Chondrocyte (in vitro differentiated cells): Measurements from ENCODE around the gene MAP2K5. TPM values are rescaled to one million over a fixed set of nuclear protein-coding genes. Genes with fewer than 3 reads are reported as not detected.

Experiments used
- DNase-seq: peaks from one replicate; pipeline ENCODE4 v3.0.0; 2021; ENCODE audit warnings: mixed read lengths, low spot score
- H3K27ac Mint-ChIP-seq: one replicate; pipeline ENCODE4 v1.8.0; 2021; ENCODE audit warnings: mild to moderate bottlenecking, moderate library complexity, mixed read lengths; ENCODE audit not compliant: unreplicated experiment
- H3K27me3 Mint-ChIP-seq: 2 replicates; pipeline ENCODE4 v1.8.0; 2021; ENCODE audit warnings: low read depth, mixed read lengths
- H3K36me3 Mint-ChIP-seq: 2 replicates; pipeline ENCODE4 v1.8.0; 2021; ENCODE audit warnings: low read depth, mixed read lengths
- H3K4me1 Mint-ChIP-seq: 2 replicates; pipeline ENCODE4 v1.8.0; 2021; ENCODE audit warnings: low read depth, mild to moderate bottlenecking, mixed read lengths
- H3K4me3 Mint-ChIP-seq: one replicate; pipeline ENCODE4 v1.8.0; 2021; ENCODE audit warnings: mild to moderate bottlenecking, moderate library complexity, mixed read lengths; ENCODE audit not compliant: unreplicated experiment
- H3K9me3 Mint-ChIP-seq: 2 replicates; pipeline ENCODE4 v1.8.0; 2021; ENCODE audit warnings: low read depth, mixed read lengths
- long read RNA-seq: library from polyadenylated mRNA; stranded (forward); transcript quantifications from one replicate; pipeline ENCODE4 v2.0.0, GENCODE V29; 2021
- total RNA-seq: library from RNA; stranded (reverse); gene quantifications from 3 replicates; pipeline ENCODE4 v1.2.1, GENCODE V29; 2021
- TF ChIP-seq, protein P1 (sequence below): fragments of 200-600 bp; sonication (generic); IDR thresholded peaks from 2 replicates; pipeline ENCODE4 v1.5.0; 2021; ENCODE audit warnings: antibody characterized with exemption, mild to moderate bottlenecking, moderate library complexity

MAP2K5 gene
- 14.0 to 19.8 TPM (median 17.5 TPM) in 3 replicates for total RNA-seq
- long read RNA-seq, transcript MAP2K5-201 (22 exons, 2,347 nt), result major isoform, 12 of 17 reads
- long read RNA-seq, partial matches to known transcripts, result 1 of 17 reads
- long read RNA-seq, other reads (novel, unspliced or antisense), result 2 of 17 reads

- Mint-ChIP-seq H3K36me3 (peaks cover 2% of the 10 kb centered on the region), H3K9me3 (no peaks in the 10 kb centered on the region), H3K4me3 (peak within 1 kb of the TSS; percentile 92), H3K4me1 (peaks cover 22% of the 10 kb centered on the region), H3K27ac (peak within 1 kb of the TSS; percentile 71), H3K27me3 (no peaks in the 10 kb centered on the region)
- DNase-seq, result peak; percentile 95
- TF ChIP-seq, protein P1, sequence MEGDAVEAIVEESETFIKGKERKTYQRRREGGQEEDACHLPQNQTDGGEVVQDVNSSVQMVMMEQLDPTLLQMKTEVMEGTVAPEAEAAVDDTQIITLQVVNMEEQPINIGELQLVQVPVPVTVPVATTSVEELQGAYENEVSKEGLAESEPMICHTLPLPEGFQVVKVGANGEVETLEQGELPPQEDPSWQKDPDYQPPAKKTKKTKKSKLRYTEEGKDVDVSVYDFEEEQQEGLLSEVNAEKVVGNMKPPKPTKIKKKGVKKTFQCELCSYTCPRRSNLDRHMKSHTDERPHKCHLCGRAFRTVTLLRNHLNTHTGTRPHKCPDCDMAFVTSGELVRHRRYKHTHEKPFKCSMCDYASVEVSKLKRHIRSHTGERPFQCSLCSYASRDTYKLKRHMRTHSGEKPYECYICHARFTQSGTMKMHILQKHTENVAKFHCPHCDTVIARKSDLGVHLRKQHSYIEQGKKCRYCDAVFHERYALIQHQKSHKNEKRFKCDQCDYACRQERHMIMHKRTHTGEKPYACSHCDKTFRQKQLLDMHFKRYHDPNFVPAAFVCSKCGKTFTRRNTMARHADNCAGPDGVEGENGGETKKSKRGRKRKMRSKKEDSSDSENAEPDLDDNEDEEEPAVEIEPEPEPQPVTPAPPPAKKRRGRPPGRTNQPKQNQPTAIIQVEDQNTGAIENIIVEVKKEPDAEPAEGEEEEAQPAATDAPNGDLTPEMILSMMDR, result no peak
Measured at GRCh38 chr15:67542420-67543347, at the start of gene MAP2K5. MAP2K5 (plus strand) TSS chr15:67542703; CDS start chr15:67543336, 633 bp downstream.

DNA sequence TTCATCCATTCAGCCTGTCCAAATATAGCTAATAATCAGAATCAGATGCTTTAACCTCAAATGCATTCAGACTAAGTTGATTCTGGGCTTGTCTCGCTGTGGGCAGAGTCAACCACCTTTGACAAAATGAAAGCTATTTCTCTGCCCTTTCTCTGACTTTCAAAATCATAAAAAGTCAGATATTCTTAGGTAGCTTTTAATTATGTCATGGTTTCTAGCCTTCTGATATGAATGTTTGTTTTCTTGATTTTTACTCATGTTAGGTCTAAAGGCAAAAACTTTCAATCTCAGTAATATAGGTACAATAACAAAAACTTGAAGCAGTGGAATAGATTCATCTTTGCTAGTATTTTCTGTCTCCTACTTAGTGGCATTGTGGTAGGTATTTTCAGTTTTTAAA, 46.9 kb upstream of the MAP2K5 start:
- Mint-ChIP-seq H3K4me3 (no peak overlapping the region), H3K36me3 (peaks cover 1% of the 10 kb centered on the region), H3K27me3 (no peaks in the 10 kb centered on the region), H3K4me1 (no peaks in the 10 kb centered on the region), H3K27ac (no peak overlapping the region), H3K9me3 (no peaks in the 10 kb centered on the region)
- DNase-seq, result no peak
- TF ChIP-seq, protein P1, result no peak

GRCh38 chr15:67501177-67501835, 41.2 kb upstream of the MAP2K5 start:
- Mint-ChIP-seq H3K9me3 (no peaks in the 10 kb centered on the region), H3K4me3 (no peak overlapping the region), H3K27ac (no peak overlapping the region), H3K27me3 (no peaks in the 10 kb centered on the region), H3K36me3 (no peaks in the 10 kb centered on the region), H3K4me1 (peaks cover 11% of the 10 kb centered on the region)
- TF ChIP-seq, protein P1, result peak; percentile 78
- DNase-seq, result no peak

DNA sequence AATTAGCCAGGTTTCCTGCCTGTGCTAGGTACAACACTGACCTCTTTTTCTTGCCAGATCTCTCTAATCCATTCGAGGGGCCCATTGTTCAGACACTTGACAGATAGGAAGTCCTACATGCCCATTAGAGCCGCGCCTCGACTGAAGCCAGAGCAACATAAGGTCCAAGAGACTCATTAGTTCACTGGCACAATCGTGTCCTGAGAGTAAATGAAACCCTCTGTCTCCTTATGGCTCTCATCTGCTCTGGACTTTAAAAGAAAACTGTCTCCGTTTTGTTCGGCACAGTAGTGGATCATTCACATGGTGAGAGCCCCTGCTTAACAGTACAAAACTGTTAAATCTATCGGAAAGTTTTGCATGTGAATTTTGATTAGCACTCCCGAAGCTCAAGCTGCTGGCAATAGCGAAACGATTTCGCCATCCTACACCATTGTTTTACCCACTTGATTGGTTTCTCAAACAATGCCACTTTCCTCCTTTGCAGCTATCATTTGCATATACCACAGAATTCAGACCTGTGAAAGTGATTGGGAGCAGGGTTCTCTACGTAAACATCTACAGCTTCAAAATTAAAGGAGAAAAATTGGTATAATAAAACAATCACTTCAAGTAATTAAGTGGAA, 40.6 kb upstream of the MAP2K5 start:
- TF ChIP-seq, protein P1, result no peak
- Mint-ChIP-seq H3K36me3 (no peaks in the 10 kb centered on the region), H3K4me1 (peaks cover 11% of the 10 kb centered on the region), H3K4me3 (no peak overlapping the region), H3K27ac (no peak overlapping the region), H3K9me3 (no peaks in the 10 kb centered on the region), H3K27me3 (no peaks in the 10 kb centered on the region)
- DNase-seq, result no peak

DNA sequence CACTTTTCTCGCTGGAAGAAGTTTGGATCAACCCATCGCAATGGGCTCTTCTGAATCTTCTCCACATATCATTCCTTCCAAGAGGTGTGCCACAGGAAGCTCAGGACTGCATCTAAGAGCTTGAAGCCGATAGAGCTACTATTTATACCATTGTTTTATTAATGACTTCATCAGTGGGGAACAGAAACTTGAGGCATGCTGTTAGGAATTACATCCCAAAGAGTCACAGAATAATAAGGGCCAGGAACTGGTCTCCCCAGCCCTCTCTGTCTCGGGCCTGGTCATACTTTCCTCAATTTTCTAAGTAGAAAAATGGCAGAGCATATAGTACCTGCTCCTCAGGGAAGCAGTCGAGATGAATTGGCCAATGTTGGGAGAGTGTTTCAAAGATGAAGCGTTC, 38.4 kb upstream of the MAP2K5 start:
- TF ChIP-seq, protein P1, result no peak
- Mint-ChIP-seq H3K27ac (no peak overlapping the region), H3K36me3 (no peaks in the 10 kb centered on the region), H3K4me1 (peaks cover 23% of the 10 kb centered on the region), H3K9me3 (no peaks in the 10 kb centered on the region), H3K27me3 (no peaks in the 10 kb centered on the region), H3K4me3 (no peak overlapping the region)
- DNase-seq, result no peak
